Measurements from ENCODE around the gene TBC1D12.
"Not testable (repeated sequence)": the region's sequence is repeated elsewhere in the genome, so short reads cannot be mapped to it uniquely, and the experiment has no call there.

Gene TBC1D12

DNA sequence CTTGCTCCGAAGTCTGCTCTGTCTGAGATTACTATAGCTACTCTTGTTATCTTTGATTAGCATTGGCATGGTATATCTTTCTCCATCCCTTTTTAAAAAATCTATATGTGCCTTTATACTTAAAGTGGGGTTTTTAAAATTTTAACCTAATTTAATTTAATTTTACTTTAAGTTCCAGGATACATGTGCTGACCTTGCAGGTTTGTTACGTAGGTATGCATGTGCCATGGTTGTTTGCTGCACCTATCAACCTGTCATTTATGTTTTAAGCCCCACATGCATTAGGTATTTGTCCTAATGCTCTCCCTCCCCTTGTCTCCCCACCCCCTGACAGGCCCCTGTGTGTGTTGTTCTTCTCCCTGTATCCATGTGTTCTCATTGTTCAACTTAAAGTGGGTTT, 54.6 kb downstream of the TBC1D12 start:
- DNase-seq (ENCODE audit: low spot score), result no peak

DNA sequence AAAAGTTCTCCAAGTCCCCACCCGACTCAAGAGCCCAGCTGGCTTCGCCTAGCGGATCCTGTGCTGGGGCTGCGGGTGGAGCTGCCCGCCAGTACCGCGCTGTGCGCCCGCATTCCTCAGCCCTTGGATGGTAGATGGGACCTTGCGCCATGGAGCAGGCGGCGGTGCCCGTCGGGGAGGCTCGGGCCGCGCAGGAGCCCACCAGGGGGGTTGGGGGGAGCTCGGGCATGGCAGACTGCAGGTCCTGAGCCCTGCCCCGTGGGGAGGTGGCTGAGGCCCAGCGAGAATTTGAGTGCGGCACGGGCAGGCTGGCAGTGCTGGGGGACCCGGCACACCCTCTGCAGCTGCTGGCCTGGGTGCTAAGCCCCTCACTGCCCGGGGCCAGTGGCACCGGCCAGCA, 57.0 kb downstream of the TBC1D12 start:
- no peak for DNase-seq (ENCODE audit: low spot score)

DNA sequence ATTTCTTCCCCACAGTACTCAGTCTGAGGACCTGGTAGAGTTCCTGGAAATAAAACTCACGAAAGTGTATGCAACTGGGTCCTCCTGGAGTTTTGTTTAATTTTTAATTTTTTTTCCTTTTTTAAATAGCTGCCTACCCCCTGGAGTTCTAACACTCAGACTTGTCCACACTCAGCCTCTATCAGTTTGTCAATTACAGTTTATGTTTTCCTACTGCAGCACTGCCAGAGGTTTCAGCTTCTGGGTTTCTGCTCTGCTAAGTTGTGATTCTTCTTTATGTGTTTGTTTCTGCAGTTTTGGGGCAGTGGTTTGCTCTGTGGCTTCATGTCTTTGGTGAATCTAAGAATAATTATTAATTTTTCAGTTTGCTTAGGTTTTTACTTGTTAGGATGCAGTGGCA, 59.2 kb downstream of the TBC1D12 start:
- DNase-seq (ENCODE audit: low spot score), result no peak

DNA sequence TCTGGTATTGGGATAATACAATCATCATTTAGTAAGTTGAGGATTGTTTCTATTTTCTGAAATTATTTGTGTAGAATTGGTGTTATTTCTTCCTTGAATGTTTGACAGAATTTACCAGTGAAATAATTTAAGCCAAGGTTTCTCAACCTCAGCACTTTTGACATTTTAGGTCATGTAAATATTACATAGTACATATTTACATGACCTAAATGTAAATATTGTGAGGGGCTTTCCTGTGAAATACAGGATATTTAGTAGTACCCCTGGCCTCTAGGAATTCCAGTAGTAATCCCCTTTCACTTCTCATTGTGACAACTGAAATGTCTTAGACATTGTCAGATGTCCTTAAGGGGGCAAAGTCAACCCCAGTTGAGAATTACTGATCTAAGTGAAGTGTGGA, 59.8 kb downstream of the TBC1D12 start:
- DNase-seq (ENCODE audit: low spot score), result peak; percentile 32

DNA sequence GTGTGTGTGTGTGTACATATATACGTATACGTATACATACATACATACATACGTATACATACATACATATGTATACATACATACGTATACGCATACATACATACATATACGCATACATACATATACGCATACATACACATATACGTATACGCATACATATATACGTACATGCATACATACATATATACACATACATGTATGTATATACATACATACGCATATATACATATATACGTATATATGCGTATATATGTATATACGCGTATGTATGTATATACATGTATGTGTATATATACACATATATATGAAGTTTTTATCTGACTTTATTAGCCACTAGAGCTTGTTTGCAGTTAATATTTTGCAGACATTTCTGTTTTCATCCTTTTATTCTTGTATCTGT, 63.3 kb downstream of the TBC1D12 start:
- no peak for DNase-seq (ENCODE audit: low spot score)

DNA sequence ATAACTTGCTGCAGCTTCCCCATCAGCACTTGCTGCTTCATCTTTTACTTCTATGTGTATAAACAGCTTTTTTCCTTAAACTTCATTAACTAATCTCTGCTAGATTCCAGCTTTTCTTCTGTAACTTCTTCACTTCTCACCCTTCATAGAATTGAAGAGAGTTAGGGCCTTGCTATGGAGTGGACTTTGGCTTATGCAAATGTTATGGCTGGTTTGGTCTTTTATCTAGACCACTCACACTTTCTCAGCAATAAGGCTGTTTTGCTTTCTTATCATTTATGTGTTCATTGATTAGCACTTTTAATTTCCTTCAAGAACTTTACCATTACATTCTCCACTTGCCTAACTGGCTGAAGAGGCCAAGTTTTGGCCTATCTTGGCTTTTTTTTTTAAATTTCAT, 79.1 kb downstream of the TBC1D12 start:
- no peak for DNase-seq (ENCODE audit: low spot score)

DNA sequence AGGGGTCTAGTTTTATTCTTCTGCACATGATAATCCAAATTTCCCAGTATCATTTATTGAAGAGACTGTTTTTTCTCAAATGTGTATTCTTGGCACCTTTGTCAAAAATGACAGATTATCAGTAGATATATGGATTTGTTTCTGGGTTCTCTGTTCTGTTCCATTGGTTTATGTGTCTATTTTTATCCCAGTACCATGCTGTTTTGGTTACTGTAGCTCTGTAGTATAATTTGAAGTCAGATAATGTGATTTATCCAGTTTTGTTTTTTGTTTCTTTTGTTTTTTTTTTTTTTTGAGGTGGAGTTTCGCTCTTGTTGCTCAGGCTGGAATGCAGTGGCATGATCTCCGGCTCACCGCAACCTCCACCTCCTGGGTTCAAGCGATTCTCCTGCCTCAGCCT, 81.6 kb downstream of the TBC1D12 start:
- DNase-seq (ENCODE audit: low spot score), result no peak

GRCh38 chr10:94485094-94485493, 82.8 kb downstream of the TBC1D12 start:
- no peak for DNase-seq (ENCODE audit: low spot score)

GRCh38 chr10:94487575-94487974, 85.2 kb downstream of the TBC1D12 start:
- no peak for DNase-seq (ENCODE audit: low spot score)

DNA sequence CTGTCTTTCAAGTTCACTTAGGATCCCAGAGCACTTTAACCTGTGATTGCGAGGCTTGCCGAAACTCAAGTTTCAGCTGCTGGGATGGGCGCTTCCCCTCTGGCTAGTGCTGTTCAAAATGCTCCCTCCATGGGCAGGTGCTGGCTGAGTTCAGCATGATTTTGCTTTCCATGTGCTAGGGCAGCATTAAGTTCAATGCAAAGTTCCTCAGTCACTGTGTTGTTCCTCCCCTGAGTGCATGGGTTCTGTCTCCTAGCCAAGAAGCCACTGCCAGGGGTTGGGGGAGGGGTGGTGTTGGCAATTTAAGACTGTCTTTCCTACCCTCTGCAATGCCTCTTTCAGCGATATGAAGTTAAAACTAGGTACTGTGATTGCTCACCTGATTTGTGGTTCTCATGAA, 86.8 kb downstream of the TBC1D12 start:
- no peak for DNase-seq (ENCODE audit: low spot score)

GRCh38 chr10:94489976-94490788, 87.8 kb downstream of the TBC1D12 start:
- no peak for DNase-seq (ENCODE audit: low spot score)

DNA sequence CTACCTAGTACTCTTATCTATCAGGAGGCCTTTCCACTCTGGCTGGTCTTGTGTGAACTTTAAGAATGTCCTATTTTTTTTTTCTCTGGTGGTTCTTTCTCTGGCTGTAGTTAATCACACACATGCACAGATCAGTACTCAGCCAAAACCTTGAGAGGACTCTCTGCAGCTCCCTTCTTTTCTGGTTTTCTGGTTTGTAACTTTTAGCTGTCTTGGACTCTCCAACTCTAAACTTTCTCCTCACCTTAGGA, 88.4 kb downstream of the TBC1D12 start:
- DNase-seq (ENCODE audit: low spot score), result no peak

DNA sequence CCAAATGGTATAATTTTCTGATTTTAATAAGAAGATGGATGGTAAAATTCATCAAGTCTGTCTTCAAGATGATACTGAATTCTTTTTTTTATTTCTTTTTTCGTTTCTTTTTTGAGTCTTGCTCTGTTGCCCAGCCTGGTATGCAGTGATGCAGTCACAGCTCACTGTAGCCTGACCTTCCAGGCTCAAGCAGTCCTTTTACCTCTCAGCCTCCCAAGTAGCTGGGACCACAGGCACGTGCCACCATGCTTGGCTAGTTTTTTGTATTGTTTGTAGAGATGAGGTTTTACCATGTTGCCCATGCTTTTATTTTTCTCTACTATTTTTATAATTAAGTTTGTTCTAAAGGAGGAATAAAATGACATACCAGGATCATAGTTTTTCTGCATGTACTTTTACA, 91.1 kb downstream of the TBC1D12 start:
- no peak for DNase-seq (ENCODE audit: low spot score)

DNA sequence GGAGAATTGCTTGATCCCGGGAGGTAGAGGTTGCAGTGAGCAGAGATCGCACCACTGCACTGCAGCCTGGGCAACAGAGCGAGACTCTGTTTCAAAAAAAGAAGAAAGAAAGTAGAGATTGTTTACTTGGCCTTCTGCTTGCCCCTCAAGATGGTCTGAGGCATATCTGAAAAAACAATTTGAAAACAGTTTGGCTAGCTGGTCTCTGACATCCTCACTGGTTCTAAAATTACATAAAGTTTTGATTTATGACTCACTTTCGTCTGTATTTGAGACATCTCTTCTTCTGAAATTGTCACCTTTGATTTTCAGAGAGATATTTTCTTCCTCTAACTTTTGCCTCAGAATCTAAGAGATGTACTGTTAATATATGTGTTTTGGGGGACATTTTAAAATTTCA, 93.7 kb downstream of the TBC1D12 start:
- no peak for DNase-seq (ENCODE audit: low spot score)

GRCh38 chr10:94496646-94497045, 94.3 kb downstream of the TBC1D12 start:
- no peak for DNase-seq (ENCODE audit: low spot score)

DNA sequence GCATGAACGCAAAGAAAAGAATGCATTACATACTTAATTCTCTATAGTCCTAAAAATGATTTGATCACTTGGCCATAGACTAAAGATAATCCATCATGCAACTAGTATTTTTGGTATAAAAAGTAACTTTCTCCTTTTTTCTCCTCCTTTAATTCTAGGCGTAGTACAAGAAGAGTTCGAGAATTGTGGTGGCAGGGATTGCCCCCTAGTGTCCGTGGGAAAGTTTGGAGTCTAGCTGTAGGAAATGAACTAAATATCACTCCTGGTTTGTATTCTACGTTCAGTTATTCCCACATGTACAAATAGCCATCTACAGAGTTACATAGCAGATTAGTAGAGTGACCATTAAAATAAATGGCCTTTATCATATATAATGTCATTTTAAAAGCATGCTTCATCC, 97.7 kb downstream of the TBC1D12 start:
- DNase-seq (ENCODE audit: low spot score), result no peak

DNA sequence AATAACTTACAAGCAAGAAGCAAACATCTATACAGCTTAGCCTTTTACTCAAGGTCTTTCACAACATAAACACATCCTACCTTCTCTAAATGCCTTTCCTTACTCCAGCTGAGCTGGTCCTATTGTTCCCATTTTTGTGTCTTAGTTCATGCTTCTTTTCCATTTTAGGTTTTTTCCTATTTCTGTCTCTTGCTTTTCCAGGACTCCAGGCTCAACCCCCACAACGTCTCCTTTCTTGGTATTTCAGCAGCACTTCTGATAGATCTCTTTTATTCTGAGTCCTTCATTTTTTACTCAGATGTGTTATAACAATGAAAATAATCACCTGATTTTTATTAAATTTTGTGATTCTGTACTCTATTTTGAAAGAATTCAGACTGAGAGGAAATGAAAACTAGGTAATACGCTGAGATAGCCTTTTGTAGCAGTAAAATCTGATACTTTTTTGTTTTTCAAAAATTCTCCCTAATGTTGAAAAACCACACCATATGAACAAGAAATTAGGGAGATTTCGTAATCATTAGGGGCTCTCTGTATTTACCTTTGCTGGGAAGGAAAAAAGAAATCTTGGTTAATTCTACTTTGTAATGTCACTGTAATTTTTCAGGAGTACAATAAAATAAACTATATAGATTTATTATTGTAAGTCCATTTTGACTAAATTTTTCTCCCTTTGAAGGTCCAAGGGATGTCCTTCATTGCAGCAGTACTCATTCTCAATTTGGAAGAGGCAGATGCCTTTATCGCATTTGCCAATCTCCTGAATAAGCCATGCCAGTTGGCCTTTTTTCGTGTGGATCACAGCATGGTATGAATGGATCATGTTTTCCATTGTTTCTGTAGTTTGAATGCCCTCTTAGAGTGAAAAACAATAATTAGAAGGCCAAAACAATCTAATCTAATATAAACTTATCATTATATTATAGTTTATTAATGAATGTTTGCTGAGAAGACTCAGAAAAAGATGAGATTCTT, 119.2 kb downstream of the TBC1D12 start:
- no peak for DNase-seq (ENCODE audit: low spot score)

DNA sequence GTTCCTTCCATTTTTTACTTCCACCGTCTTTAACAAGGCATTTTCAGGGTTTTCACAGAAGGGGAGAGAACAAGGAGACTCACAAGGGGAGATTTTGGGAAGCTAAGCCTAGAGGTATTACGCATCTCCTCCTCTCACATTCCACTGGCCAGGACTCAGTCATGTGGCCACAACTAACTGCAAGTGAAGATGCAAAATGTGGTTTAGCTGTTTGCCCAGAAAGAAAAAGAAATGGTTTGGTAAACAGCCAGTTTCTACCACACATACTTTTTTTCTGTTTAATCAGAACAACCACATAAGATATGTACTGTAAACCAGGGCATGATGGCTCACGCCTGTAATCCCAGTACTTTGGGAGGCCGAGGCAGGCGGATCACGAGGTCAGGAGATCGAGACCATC, 121.8 kb downstream of the TBC1D12 start:
- DNase-seq (ENCODE audit: low spot score), result no peak

GRCh38 chr10:94524711-94525110, 122.4 kb downstream of the TBC1D12 start:
- no peak for DNase-seq (ENCODE audit: low spot score)

DNA sequence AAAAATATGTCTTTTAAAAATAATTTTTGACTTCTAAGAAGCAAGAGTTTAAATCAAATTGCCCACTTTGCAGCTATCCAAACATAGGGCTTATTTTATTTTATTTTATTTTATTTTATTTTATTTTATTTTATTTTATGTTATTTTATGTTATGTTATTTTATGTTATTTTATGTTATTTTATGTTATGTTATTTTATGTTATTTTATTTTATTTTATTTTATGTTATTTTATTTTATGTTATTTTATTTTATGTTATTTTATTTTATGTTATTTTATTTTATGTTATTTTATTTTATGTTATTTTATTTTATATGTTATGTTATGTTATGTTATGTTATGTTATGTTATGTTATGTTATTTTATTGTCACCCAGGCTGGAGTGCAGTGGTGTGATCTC, 129.2 kb downstream of the TBC1D12 start:
- not testable (repeated sequence) for DNase-seq (ENCODE audit: low spot score)

DNA sequence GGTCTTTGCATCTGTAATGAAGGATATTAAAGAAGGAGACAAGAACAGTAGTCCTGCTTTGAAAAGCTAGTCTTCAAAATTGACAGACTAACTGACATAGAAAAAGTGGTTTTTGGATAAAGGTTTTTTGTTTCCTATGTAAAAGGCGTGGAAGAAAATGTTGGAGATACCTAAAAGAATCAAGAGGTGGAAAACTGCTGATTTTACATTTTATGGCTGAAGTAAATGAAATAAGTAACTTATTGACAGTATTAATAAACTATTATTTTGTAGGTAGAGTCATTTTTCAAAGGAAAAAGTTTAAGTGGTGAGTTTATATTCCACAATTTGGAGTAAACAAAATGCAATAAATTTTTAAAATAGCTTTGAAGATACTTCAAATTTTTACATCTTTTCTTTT, 130.7 kb downstream of the TBC1D12 start:
- no peak for DNase-seq (ENCODE audit: low spot score)

GRCh38 chr10:94542282-94542681, 139.9 kb downstream of the TBC1D12 start:
- not testable (repeated sequence) for DNase-seq (ENCODE audit: low spot score)

DNA sequence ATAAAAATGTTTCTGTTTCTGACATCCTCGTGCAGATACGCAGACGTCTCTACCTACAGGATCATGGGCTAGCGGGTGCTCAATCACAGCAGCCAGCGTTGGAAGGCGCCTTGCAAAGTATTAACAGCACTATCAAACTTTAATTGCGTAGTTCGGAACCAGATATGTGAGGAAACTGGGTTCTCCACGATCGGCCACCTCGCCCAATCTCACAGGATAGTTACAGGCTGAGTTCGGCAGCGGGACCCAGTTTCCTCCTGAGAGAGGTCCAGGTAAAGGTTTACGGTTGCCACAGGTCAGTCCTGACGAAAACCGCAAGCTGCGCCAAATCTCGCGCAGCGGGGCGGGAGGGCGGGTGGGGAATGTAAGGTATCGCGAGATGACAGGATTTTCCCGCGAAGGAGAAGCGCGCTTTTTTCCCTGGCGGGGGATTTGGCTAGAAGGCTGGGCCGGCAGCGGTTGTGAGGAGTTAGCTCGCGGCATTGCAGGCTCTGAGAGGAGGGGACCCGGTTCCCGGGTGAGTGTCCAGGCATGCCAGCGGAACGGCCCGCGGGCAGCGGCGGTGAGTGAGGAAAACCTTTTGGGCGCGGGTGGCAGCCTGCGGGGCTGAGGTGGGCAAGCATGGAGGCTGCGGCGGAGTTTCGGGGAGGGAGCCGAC, 143.2 kb downstream of the TBC1D12 start, which contains the start of gene HELLS:
TSS of gene HELLS (plus strand) at position 398 of the 658 bp plus-strand sequence. CDS start at position 532, 134 bp downstream.
- DNase-seq (ENCODE audit: low spot score), result peak; percentile 73

All from HuH-7.5 (cell line).